ENCODE results near the gene SLC16A13. TPM values are rescaled to one million over a fixed set of nuclear protein-coding genes. Genes with fewer than 3 reads are reported as not detected.
A peak's percentile ranks its signal among the peaks of the same experiment; 100 is the strongest.

SLC16A13 gene
- total and polyA plus RNA-seq, 2 of the 8 experiments (the other 6 are each of a cell fraction or from before 2014, with no cell fraction given), result 5.4 to 5.8 TPM

DNA sequence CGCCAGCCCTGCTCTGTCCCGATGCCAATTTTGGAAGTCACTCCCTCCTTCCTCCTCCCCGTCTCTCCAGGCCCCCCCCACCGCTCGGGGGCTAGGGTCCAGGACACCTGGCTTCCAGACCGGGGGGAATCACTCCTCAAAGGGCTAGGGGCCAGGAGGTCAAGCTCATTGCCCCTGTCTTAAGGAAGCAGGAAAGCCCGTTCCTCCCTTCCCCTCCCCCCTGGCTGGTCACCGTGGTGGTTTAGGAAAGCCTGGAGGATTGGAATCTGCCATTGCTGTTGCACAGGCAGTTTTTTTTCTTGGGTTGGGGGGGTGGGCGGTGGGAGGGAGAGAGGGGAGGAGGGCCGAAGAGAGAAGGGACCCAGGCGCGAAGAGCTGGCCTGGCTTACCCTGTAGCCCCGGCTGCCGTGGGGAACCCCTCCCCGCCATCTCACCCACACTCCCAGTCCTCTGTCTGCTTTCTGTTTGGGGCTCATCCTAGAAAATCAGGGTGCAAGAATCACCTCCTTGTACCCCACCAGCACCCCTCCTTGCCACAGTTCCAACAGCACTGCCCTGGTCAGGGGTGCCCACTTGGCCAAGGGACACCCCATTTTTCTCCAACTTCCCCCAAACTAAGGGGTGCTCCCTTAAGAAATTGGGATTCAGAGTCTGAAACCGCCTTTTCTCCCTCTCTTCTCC is 15.8 kb upstream of the SLC16A13 start:
- peak overlapping the region; percentile 63; the same call in 1 of the 2 replicates for H2AFZ ChIP-seq (ENCODE audit: low read length)
- peaks cover 0 to 4% (median 2%) of the 10 kb centered on the region in 4 experiments; a peak in 3 of 8 replicates for H3K36me3 ChIP-seq (ENCODE audit: control insufficient read depth in 2 of 4, insufficient read depth in 4 of 4, low read length in 3 of 4)
- no peak overlapping the region for H3K27ac ChIP-seq (ENCODE audit: low read depth, low read length)
- 36% methylated on average over 7 of the region's 16 CpGs; no CpG with 5 or more reads in 1 of the 2 experiments for WGBS, 2 experiments (ENCODE audit: extremely low coverage in 1 of 2, insufficient coverage in 1 of 2, insufficient read length in 1 of 2, insufficient replicate concordance in 2 of 2, low coverage in 1 of 2, low lambda C conversion rate in 2 of 2, missing lambda C conversion rate in 1 of 2)
- peak overlapping the region; percentile 13 to 54 (median 22); a peak in 4 of 8 replicates for H3K4me3 ChIP-seq (ENCODE audit: extremely low read depth in 1 of 4, insufficient read depth in 2 of 4, low read depth in 3 of 4, low read length in 4 of 4)
- H2BK12ac ChIP-seq (ENCODE audit: low read depth, low read length), result 0 out of 2 replicates have a peak overlapping the region, but pooled peaks have one; percentile 60
- peak overlapping the region; percentile 45 for H4K5ac ChIP-seq (ENCODE audit: insufficient read length, low read depth, low read length)
- H3K9ac ChIP-seq (replicated peaks in 1 of 4; ENCODE audit: extremely low read depth in 1 of 4, low read depth in 3 of 4, low read length in 3 of 4), result peak overlapping the region in 1 of 4 experiments; percentile 53; a peak in 2 of 7 replicates
- H2BK15ac ChIP-seq (ENCODE audit: low read length), result peak overlapping the region; percentile 72; the same call in 1 of the 2 replicates
- H3K27me3 ChIP-seq (replicated peaks in 1 of 4; ENCODE audit: control insufficient read depth in 3 of 4, extremely low read depth in 1 of 4, insufficient read depth in 3 of 4, low read length in 3 of 4), result peaks cover 0 to 16% (median 14%) of the 10 kb centered on the region in 4 experiments; a peak in 6 of 7 replicates
- H3K23me2 ChIP-seq (ENCODE audit: low read depth, low read length), result peaks cover 14% of the 10 kb centered on the region
- H2BK5ac ChIP-seq (ENCODE audit: low read depth, low read length), result peak overlapping the region; percentile 18; the same call in 1 of the 2 replicates
- H3K56ac ChIP-seq (replicated peaks; ENCODE audit: insufficient read length, low read depth, low read length), result no peak overlapping the region
- H3K79me1 ChIP-seq (ENCODE audit: low read depth, low read length), result no peaks in the 10 kb centered on the region
- H4K20me1 ChIP-seq (replicated peaks in 1 of 2; ENCODE audit: control insufficient read depth in 1 of 2, insufficient read depth in 2 of 2, low read length in 2 of 2), result no peaks in the 10 kb centered on the region
- no peaks in the 10 kb centered on the region for H3K9me3 ChIP-seq (ENCODE audit: insufficient read depth in 2 of 2, low read depth in 1 of 2, low read length in 1 of 2)
- peak overlapping the region; percentile 70 for H4K91ac ChIP-seq (replicated peaks; ENCODE audit: insufficient read length, low read length)
- H3K4me1 ChIP-seq (replicated peaks in 1 of 4; ENCODE audit: control insufficient read depth in 3 of 4, insufficient read depth in 4 of 4, low read length in 3 of 4), result peaks cover 0 to 22% (median 10%) of the 10 kb centered on the region in 4 experiments; a peak in 6 of 7 replicates
- H3K14ac ChIP-seq (ENCODE audit: insufficient read length), result no peak overlapping the region
- DNase-seq (ENCODE audit: low read depth in 1 of 2, low spot score in 2 of 2) (peak in 1 of 2 experiments; percentile 69), FAIRE-seq (no peak)
- H3K18ac ChIP-seq (ENCODE audit: extremely low read depth, low read length), result peak overlapping the region; percentile 48
- H4K8ac ChIP-seq (ENCODE audit: extremely low read depth, insufficient read depth, low read length), result peak overlapping the region; percentile 94; the same call in 1 of the 2 replicates
- no peak overlapping the region for H2BK120ac ChIP-seq (replicated peaks; ENCODE audit: low read depth, low read length)
- H2BK20ac ChIP-seq (ENCODE audit: low read length), result no peak overlapping the region
- H3K23ac ChIP-seq (ENCODE audit: insufficient read length), result no peak overlapping the region
- H2AK5ac ChIP-seq (ENCODE audit: low read depth, low read length), result no peak overlapping the region
- no peak overlapping the region for H3K4ac ChIP-seq (replicated peaks; ENCODE audit: insufficient read length, low read depth, low read length)
- CTCF ChIA-PET (ENCODE audit: partially characterized antibody), result interaction anchor here (1.5 to 3.2 kb wide), 5 partner anchors 21 to 220 kb away, joined by 3 to 34 read pairs (median 5); no protein-coding TSS in a partner anchor
- POLR2A ChIA-PET (ENCODE audit: partially characterized antibody), result interaction anchor here (1.2 to 1.9 kb wide), 2 partner anchors 12 to 105 kb away, joined by 3 to 4 read pairs; no protein-coding TSS in a partner anchor
- no peaks in the 10 kb centered on the region for H3K79me2 ChIP-seq (ENCODE audit: control insufficient read depth in 1 of 2, insufficient read depth in 2 of 2, low read length in 2 of 2)
- H3K4me2 ChIP-seq (ENCODE audit: insufficient read depth in 1 of 2, low read depth in 2 of 2, low read length in 2 of 2), result peak overlapping the region; percentile 67 to 73
- 0 out of 2 replicates have a peak, but pooled peaks have one; percentile 35 for TF ChIP-seq PHF8 (conservative IDR thresholded peaks at IDR 0.05; ENCODE audit: low read depth, low read length)
- TF ChIP-seq SRF (IDR thresholded peaks at IDR 0.05; ENCODE audit: low read depth, low read length), result no peak
- peak; percentile 73; the same call in 1 of the 2 replicates for TF ChIP-seq YY1 (IDR thresholded peaks at IDR 0.05; ENCODE audit: low read depth, low read length)
- TF ChIP-seq, protein P1, sequence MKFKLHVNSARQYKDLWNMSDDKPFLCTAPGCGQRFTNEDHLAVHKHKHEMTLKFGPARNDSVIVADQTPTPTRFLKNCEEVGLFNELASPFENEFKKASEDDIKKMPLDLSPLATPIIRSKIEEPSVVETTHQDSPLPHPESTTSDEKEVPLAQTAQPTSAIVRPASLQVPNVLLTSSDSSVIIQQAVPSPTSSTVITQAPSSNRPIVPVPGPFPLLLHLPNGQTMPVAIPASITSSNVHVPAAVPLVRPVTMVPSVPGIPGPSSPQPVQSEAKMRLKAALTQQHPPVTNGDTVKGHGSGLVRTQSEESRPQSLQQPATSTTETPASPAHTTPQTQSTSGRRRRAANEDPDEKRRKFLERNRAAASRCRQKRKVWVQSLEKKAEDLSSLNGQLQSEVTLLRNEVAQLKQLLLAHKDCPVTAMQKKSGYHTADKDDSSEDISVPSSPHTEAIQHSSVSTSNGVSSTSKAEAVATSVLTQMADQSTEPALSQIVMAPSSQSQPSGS (IDR thresholded peaks at IDR 0.05; ENCODE audit: low read length), result no peak
- no peak for TF ChIP-seq CREB1 (IDR thresholded peaks at IDR 0.05)
- no peak for TF ChIP-seq KDM1A (IDR thresholded peaks at IDR 0.05; ENCODE audit: borderline replicate concordance, low read length)
- peak; percentile 39 for TF ChIP-seq ASH2L (IDR thresholded peaks at IDR 0.05; ENCODE audit: low read length)
- TF ChIP-seq SIN3A (conservative IDR thresholded peaks at IDR 0.05 in 1 of 2, IDR thresholded peaks at IDR 0.05 in 1 of 2; ENCODE audit: low read depth in 1 of 2, low read length in 2 of 2), result no peak
- no peak for TF ChIP-seq SP1 (IDR thresholded peaks at IDR 0.05; ENCODE audit: low read depth, low read length)
- no peak for TF ChIP-seq POLR2AphosphoS5 (IDR thresholded peaks at IDR 0.05; ENCODE audit: low read depth, low read length)

Measured in H1 (cell line).